Glutamatergic neuron (in vitro differentiated cells): Measurements from ENCODE around the gene VEPH1. TPM values are rescaled to one million over a fixed set of nuclear protein-coding genes. Genes with fewer than 3 reads are reported as not detected.

Experiments used
- DNase-seq: peaks from one replicate; pipeline ENCODE4 v3.0.0; 2022
- H3K27ac Mint-ChIP-seq: one replicate; pipeline ENCODE4 v1.8.0; 2020; ENCODE audit warnings: mild to moderate bottlenecking, mixed read lengths, inconsistent platforms; ENCODE audit not compliant: unreplicated experiment
- H3K27me3 Mint-ChIP-seq: one replicate; pipeline ENCODE4 v1.8.0; 2020; ENCODE audit warnings: mild to moderate bottlenecking, moderate library complexity, mixed read lengths, inconsistent platforms; ENCODE audit not compliant: unreplicated experiment
- H3K36me3 Mint-ChIP-seq: one replicate; pipeline ENCODE4 v1.8.0; 2020; ENCODE audit warnings: mild to moderate bottlenecking, mixed read lengths, inconsistent platforms; ENCODE audit not compliant: unreplicated experiment
- H3K4me1 Mint-ChIP-seq: one replicate; pipeline ENCODE4 v1.8.0; 2020; ENCODE audit warnings: mild to moderate bottlenecking, low read depth, mixed read lengths, inconsistent platforms; ENCODE audit not compliant: unreplicated experiment
- H3K4me3 Mint-ChIP-seq: one replicate; pipeline ENCODE4 v1.8.0; 2020; ENCODE audit warnings: mild to moderate bottlenecking, mixed read lengths, inconsistent platforms; ENCODE audit not compliant: unreplicated experiment
- H3K9me3 Mint-ChIP-seq: one replicate; pipeline ENCODE4 v1.8.0; 2020; ENCODE audit warnings: mild to moderate bottlenecking, moderate library complexity, mixed read lengths, inconsistent platforms; ENCODE audit not compliant: unreplicated experiment
- CTCF ChIP-seq: fragments of 200-600 bp; sonication (generic); IDR thresholded peaks from one replicate; pipeline ENCODE4 v1.5.0; 2021; ENCODE audit not compliant: partially characterized antibody, unreplicated experiment
- total RNA-seq: library from RNA; stranded (reverse); fragmentation: NEBNext Ultra II Directional; extraction: Animal tissue kit (Norgen Biotek cat#: 25700); gene quantifications from one replicate; pipeline ENCODE4 v1.2.1, GENCODE V29; 2021; ENCODE audit not compliant: unreplicated experiment

Gene VEPH1
- total RNA-seq, 1 donor from 2014 or later, result 9.3 TPM

DNA sequence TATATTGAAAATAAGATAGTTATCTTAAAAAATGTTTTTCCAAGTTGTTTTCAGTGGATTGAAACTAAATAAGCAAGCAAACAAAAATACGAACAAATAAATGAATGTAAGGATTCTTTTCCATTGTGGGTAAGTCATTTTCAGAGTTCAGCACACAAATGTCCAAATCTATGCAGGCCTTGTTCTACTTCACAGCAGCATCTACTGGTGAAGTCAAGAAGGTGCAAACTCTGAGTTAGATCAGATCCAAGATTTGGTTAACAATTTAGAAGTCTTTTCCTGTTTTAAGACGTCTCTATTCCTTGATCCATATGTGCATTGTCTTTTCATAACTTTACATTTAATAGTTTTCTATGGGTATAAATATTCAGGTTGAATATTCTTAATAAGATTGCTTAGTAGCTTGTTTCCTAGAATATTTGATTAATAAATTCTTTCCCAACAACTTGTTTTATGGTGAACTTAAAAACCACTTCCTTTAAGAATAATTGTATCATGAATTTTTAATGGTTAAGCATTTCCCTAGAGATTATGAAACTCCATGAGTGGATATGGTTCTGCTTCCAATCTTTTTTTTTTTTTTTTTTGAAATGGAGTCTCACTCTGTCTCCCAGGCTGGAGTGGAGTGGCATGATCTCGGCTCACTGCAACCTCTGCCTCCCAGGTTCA is 56.1 kb downstream of the VEPH1 start:
- no peak overlapping the region for H3K27ac Mint-ChIP-seq
- H3K36me3 Mint-ChIP-seq, result no peaks in the 10 kb centered on the region
- H3K9me3 Mint-ChIP-seq, result no peaks in the 10 kb centered on the region
- peaks cover 2% of the 10 kb centered on the region for H3K27me3 Mint-ChIP-seq
- no peak overlapping the region for H3K4me3 Mint-ChIP-seq
- H3K4me1 Mint-ChIP-seq, result no peaks in the 10 kb centered on the region
- no peak for DNase-seq
- no peak for TF ChIP-seq CTCF

DNA sequence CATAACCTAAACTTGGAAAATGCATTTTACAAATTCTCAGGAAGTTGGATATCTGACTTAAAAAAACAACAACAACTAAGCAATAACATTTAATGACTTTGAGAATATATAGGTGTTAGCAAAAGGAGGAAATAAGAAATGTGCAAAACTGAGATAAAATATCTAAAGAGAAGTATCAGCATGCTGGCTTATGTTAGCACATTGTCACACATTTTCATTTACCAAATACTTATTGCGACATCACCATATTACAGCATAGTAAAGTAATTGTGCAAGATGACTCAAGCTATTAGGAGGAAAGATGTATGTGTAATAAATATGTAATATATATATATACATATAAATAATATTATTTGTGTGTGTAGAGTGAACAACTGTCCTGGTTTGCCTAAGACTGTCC is 57.4 kb downstream of the VEPH1 start:
- Mint-ChIP-seq H3K9me3 (no peaks in the 10 kb centered on the region), H3K4me3 (no peak overlapping the region), H3K27me3 (peaks cover 2% of the 10 kb centered on the region), H3K4me1 (no peaks in the 10 kb centered on the region), H3K36me3 (no peaks in the 10 kb centered on the region), H3K27ac (no peak overlapping the region)
- TF ChIP-seq CTCF, result no peak
- DNase-seq, result no peak

GRCh38 chr3:157444797-157445184 is 58.4 kb downstream of the VEPH1 start:
- DNase-seq, result no peak
- Mint-ChIP-seq H3K36me3 (no peaks in the 10 kb centered on the region), H3K9me3 (no peaks in the 10 kb centered on the region), H3K4me3 (no peak overlapping the region), H3K27me3 (peaks cover 2% of the 10 kb centered on the region), H3K4me1 (no peaks in the 10 kb centered on the region), H3K27ac (no peak overlapping the region)
- no peak for TF ChIP-seq CTCF

DNA sequence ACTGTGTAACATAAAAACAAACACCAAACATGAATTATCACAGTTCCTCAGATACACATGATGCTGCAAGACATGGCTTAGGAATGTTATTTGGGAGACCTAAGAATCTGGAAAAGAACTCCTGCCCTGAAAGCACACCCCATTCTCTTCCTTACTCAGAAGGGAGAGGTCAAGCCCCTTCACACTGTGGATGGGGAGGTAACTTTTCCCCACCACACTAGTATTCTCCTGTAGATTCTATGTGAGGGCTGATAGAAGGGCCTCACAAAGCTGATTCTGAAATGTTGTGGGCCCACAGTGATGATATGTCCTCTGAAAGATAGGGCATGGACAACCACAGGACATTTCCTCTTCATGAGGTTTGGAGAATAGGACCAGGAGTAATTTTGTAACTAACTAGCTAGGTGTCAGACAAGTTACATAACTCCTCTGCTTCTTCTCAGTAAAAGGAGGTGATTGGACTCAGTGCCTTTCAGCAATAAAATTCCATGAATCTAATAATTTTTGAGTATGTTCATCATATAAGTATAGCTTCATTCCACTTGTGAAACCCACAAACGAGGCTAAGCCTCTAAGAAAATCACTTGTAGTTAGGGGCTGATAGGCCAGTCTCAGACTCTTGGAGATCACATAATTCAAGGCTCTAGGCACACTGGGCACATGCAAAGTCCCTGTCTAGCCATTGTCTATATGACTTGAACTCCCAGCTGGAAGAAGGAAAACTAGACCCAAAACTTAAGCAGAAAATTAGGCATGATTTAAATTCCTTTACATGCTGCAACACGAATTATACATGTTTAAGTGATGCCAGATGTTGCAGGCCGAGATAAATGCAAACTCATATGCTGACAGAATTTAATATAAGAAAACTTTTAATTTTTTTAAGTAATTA is 59.1 kb downstream of the VEPH1 start:
- no peak for DNase-seq
- H3K27me3 Mint-ChIP-seq, result peaks cover 2% of the 10 kb centered on the region
- no peaks in the 10 kb centered on the region for H3K4me1 Mint-ChIP-seq
- no peak overlapping the region for H3K27ac Mint-ChIP-seq
- H3K36me3 Mint-ChIP-seq, result no peaks in the 10 kb centered on the region
- no peaks in the 10 kb centered on the region for H3K9me3 Mint-ChIP-seq
- TF ChIP-seq CTCF, result no peak
- no peak overlapping the region for H3K4me3 Mint-ChIP-seq

- peaks cover 4% of the 10 kb centered on the region for H3K27me3 Mint-ChIP-seq
- DNase-seq, result no peak
- no peaks in the 10 kb centered on the region for H3K9me3 Mint-ChIP-seq
- H3K4me3 Mint-ChIP-seq, result no peak overlapping the region
- H3K27ac Mint-ChIP-seq, result no peak overlapping the region
- TF ChIP-seq CTCF, result no peak
- H3K4me1 Mint-ChIP-seq, result no peaks in the 10 kb centered on the region
- no peaks in the 10 kb centered on the region for H3K36me3 Mint-ChIP-seq
These were observed 60.5 kb downstream of the VEPH1 start for GRCh38 chr3:157442729-157443128.
